ENCODE results near the gene EVI5L.

- TF ChIP-seq POLR2A (IDR thresholded peaks at IDR 0.05; ENCODE audit: control extremely low read depth in 1 of 2, low read depth in 2 of 2, low read length in 2 of 2) (no peak), GABPA (IDR thresholded peaks at IDR 0.05; ENCODE audit: borderline replicate concordance, insufficient read depth, low read length) (no peak), ASH2L (IDR thresholded peaks at IDR 0.05; ENCODE audit: low read length) (no peak), CREB1 (IDR thresholded peaks at IDR 0.05) (no peak), RAD21 (IDR thresholded peaks at IDR 0.05 in 1 of 2, conservative IDR thresholded peaks at IDR 0.05 in 1 of 2; ENCODE audit: low read depth in 2 of 2, low read length in 2 of 2) (no peak), TEAD4 (IDR thresholded peaks at IDR 0.05; ENCODE audit: low read depth, low read length) (no peak), CHD1 (IDR thresholded peaks at IDR 0.05; ENCODE audit: low read depth, low read length) (no peak), RXRA (IDR thresholded peaks at IDR 0.05; ENCODE audit: insufficient read depth, low read depth, low read length) (no peak), CEBPB (IDR thresholded peaks at IDR 0.05; ENCODE audit: low read depth, low read length) (no peak), CHD2 (IDR thresholded peaks at IDR 0.05; ENCODE audit: low read length) (no peak), EGR1 (IDR thresholded peaks at IDR 0.05; ENCODE audit: borderline replicate concordance, low read depth, low read length) (no peak), ZNF274 (IDR thresholded peaks at IDR 0.05; ENCODE audit: borderline replicate concordance, extremely low read depth, low read length) (no peak)
- TF ChIP-seq, protein P1, sequence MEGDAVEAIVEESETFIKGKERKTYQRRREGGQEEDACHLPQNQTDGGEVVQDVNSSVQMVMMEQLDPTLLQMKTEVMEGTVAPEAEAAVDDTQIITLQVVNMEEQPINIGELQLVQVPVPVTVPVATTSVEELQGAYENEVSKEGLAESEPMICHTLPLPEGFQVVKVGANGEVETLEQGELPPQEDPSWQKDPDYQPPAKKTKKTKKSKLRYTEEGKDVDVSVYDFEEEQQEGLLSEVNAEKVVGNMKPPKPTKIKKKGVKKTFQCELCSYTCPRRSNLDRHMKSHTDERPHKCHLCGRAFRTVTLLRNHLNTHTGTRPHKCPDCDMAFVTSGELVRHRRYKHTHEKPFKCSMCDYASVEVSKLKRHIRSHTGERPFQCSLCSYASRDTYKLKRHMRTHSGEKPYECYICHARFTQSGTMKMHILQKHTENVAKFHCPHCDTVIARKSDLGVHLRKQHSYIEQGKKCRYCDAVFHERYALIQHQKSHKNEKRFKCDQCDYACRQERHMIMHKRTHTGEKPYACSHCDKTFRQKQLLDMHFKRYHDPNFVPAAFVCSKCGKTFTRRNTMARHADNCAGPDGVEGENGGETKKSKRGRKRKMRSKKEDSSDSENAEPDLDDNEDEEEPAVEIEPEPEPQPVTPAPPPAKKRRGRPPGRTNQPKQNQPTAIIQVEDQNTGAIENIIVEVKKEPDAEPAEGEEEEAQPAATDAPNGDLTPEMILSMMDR (IDR thresholded peaks at IDR 0.05; ENCODE audit: control extremely low read depth in 1 of 3, insufficient read depth in 1 of 3, low read depth in 1 of 3, low read length in 3 of 3) = no peak
- TF ChIP-seq, protein P2, sequence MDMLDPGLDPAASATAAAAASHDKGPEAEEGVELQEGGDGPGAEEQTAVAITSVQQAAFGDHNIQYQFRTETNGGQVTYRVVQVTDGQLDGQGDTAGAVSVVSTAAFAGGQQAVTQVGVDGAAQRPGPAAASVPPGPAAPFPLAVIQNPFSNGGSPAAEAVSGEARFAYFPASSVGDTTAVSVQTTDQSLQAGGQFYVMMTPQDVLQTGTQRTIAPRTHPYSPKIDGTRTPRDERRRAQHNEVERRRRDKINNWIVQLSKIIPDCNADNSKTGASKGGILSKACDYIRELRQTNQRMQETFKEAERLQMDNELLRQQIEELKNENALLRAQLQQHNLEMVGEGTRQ (IDR thresholded peaks at IDR 0.05; ENCODE audit: low read length) = no peak
These were observed 6.2 kb upstream of the EVI5L start for GRCh38 chr19:7823686-7824301.
